Measurements from ENCODE around the gene FILIP1L. TPM values are rescaled to one million over a fixed set of nuclear protein-coding genes. Genes with fewer than 3 reads are reported as not detected.

Gene FILIP1L
- total and polyA plus RNA-seq, 8 donors, result 10.6 to 98.4 (median 57.0) TPM

DNA sequence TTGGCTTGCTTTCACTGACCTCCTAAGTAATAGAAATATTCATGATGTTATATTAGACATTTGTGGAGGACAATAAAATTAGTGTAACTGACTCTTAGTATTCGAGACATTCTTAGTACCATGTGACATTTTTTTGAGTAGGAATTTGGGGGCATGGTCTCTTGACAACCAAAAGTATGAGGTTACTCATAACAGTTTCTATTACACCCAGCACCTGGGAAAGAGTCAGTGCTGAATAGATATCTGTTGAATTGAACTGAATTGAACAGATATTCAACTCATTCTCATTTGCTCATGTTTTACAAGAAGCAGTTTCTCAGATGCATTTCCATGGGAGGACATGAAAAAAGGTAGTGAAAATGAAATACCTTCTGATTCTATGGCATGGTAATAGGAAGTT is 212.2 kb downstream of the FILIP1L start:
- Histone ChIP-seq H3K36me3 (no peaks in the 10 kb centered on the region), H3K4me3 (no peak overlapping the region), H3K4me1 (peaks cover 4 to 22% (median 12%) of the 10 kb centered on the region in 4 donors), H3K27ac (peak overlapping the region in 3 of 5 donors; percentile 16 to 76 (median 51)), H3K27me3 (no peaks in the 10 kb centered on the region), H3K9me3 (no peaks in the 10 kb centered on the region)
- 67 to 85% (median 76%) methylated on average over 1 of the region's 1 CpG for WGBS, 5 donors
- intact Hi-C loops (cut with DNase I; ENCODE audit: low total_unique reads), result no loop called here
- DNase-seq, result no peak
- no peak for TF ChIP-seq EP300 (IDR thresholded peaks at IDR 0.05)
- TF ChIP-seq POLR2A (IDR thresholded peaks at IDR 0.05), result no peak
- no peak for TF ChIP-seq POLR2AphosphoS5 (IDR thresholded peaks at IDR 0.05)
- TF ChIP-seq, protein P1, sequence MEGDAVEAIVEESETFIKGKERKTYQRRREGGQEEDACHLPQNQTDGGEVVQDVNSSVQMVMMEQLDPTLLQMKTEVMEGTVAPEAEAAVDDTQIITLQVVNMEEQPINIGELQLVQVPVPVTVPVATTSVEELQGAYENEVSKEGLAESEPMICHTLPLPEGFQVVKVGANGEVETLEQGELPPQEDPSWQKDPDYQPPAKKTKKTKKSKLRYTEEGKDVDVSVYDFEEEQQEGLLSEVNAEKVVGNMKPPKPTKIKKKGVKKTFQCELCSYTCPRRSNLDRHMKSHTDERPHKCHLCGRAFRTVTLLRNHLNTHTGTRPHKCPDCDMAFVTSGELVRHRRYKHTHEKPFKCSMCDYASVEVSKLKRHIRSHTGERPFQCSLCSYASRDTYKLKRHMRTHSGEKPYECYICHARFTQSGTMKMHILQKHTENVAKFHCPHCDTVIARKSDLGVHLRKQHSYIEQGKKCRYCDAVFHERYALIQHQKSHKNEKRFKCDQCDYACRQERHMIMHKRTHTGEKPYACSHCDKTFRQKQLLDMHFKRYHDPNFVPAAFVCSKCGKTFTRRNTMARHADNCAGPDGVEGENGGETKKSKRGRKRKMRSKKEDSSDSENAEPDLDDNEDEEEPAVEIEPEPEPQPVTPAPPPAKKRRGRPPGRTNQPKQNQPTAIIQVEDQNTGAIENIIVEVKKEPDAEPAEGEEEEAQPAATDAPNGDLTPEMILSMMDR (IDR thresholded peaks at IDR 0.05), result no peak

DNA sequence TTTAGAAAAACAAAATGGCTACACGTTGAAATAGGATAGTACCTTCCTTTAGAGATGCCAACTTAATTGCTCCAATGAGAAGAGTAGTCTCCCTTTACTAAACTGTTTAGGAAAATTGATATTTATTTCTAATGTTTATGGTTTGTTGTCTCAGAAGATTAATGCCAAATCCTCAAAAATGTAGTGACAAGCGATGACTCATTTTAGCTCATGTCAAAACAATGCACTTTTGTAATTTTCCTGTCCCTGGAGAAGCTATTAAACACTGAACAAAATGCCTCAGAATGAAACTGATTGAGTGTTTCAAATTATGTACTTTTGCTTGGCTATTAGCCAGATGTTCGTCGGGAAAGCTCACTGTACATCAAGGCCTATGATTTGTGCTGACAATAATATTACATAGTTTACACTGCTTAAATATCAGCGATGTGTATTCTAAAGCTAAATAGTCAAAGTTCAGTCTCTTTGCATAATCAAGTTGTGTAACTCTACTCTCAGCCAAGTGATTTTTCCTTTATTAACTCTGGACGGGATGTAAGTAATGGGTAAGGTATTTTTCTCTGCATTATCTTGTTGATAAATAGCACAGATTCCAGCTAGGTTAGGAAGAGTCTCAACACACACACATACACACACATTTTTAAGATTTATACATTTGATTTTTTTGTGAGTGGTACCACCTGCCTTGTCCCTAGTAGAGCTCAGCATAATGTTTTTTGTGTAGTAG is 212.9 kb downstream of the FILIP1L start:
- 14 to 23% (median 17%) methylated on average over 6 of the region's 6 CpGs for WGBS, 5 donors
- Histone ChIP-seq H3K4me1 (peaks cover 4 to 26% (median 12%) of the 10 kb centered on the region in 4 donors), H3K27ac (peak overlapping the region in 4 of 5 donors; percentile 16 to 76 (median 34)), H3K36me3 (no peaks in the 10 kb centered on the region), H3K4me3 (no peak overlapping the region), H3K9me3 (no peaks in the 10 kb centered on the region), H3K27me3 (no peaks in the 10 kb centered on the region)
- intact Hi-C loops (cut with DNase I; ENCODE audit: low total_unique reads), result no loop called here
- DNase-seq, result peak in 1 of 2 donors; percentile 70
- TF ChIP-seq, protein P1 (IDR thresholded peaks at IDR 0.05), result no peak
- TF ChIP-seq EP300 (IDR thresholded peaks at IDR 0.05), result no peak
- TF ChIP-seq POLR2A (IDR thresholded peaks at IDR 0.05), result no peak
- peak in 2 of 3 donors; percentile 14 to 30 for TF ChIP-seq POLR2AphosphoS5 (IDR thresholded peaks at IDR 0.05)

DNA sequence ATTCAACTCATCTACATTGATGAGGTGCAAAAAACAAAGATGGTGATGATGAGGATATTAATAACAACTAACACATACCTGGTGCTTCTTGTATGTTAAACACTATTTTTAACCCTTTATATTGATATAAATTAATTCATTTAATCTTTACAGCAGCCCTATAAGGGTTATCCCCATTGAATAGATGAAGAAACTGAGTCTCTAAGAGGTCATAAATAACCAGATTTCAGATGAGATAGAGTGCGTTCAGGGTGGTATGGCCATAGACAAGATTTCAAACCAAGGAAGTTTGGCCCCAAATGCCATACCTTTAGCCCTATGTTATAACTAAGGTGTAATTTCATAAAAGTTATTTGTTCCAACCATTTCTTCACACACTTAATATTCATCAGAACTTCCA is 214.1 kb downstream of the FILIP1L start:
- Histone ChIP-seq H3K4me3 (no peak overlapping the region), H3K4me1 (peaks cover 4 to 35% (median 15%) of the 10 kb centered on the region in 4 donors), H3K36me3 (no peaks in the 10 kb centered on the region), H3K9me3 (no peaks in the 10 kb centered on the region), H3K27ac (peak overlapping the region in 4 of 5 donors; percentile 16 to 76 (median 34)), H3K27me3 (no peaks in the 10 kb centered on the region)
- no peak for DNase-seq
- TF ChIP-seq, protein P1 (IDR thresholded peaks at IDR 0.05), result no peak
- no peak for TF ChIP-seq EP300 (IDR thresholded peaks at IDR 0.05)
- no peak for TF ChIP-seq POLR2A (IDR thresholded peaks at IDR 0.05)
- TF ChIP-seq POLR2AphosphoS5 (IDR thresholded peaks at IDR 0.05), result no peak
- WGBS, 5 donors, result 94 to 100% (median 100%) methylated on average over 1 of the region's 1 CpG
- intact Hi-C loops (cut with DNase I; ENCODE audit: low total_unique reads), result no loop called here

DNA sequence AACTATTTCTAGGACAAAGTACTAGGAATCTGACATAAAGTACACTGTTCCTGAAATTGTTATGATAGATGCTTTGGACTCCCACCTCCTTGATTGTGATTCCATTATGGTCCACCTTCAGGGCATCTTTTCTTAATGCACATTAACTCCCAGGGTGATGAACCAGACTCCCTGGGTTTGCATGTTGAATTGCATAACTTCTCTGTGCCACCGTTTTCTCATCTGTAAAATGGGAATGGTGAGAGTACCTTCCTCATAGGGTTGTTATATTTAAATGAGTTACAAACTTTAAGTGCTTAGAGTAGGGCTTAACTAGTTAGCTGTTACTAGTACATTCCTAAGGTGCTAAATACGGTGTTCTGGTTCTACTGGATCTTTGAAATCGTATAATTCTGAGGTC is 214.7 kb downstream of the FILIP1L start:
- peaks cover 4 to 35% (median 15%) of the 10 kb centered on the region in 4 donors for H3K4me1 ChIP-seq
- TF ChIP-seq EP300 (IDR thresholded peaks at IDR 0.05) (no peak), POLR2A (IDR thresholded peaks at IDR 0.05) (no peak), POLR2AphosphoS5 (IDR thresholded peaks at IDR 0.05) (no peak)
- TF ChIP-seq, protein P1 (IDR thresholded peaks at IDR 0.05), result no peak
- no peaks in the 10 kb centered on the region for H3K27me3 ChIP-seq
- no peak overlapping the region for H3K27ac ChIP-seq
- H3K36me3 ChIP-seq, result no peaks in the 10 kb centered on the region
- 94 to 98% (median 95%) methylated on average over 3 of the region's 3 CpGs for WGBS, 5 donors
- intact Hi-C loops (cut with DNase I; ENCODE audit: low total_unique reads), result no loop called here
- no peak for DNase-seq
- H3K9me3 ChIP-seq, result no peaks in the 10 kb centered on the region
- no peak overlapping the region for H3K4me3 ChIP-seq

All from stomach (tissue), 9 donors.